SK-N-MC (cell line): Measurements from ENCODE around the gene ETV6.

ENCODE experiments used
- DNase-seq: peaks from one replicate; pipeline ENCODE4 v3.0.0-alpha.2; 2011; ENCODE audit warnings: low read depth, low spot score
- H3K27ac ChIP-seq: fragments of 200-600 bp; sonication (generic); 2 replicates; pipeline ENCODE4 v1.5.1; 2016; ENCODE audit warnings: mixed run types
- H3K36me3 ChIP-seq: fragments of 200-600 bp; sonication (generic); 2 replicates; pipeline ENCODE4 v1.6.1; 2017; ENCODE audit warnings: antibody characterized with exemption, low read length, mixed read lengths; ENCODE audit not compliant: insufficient read depth
- H3K4me3 ChIP-seq: fragments of 200-600 bp; sonication (generic); 2 replicates; pipeline ENCODE4 v1.5.1; 2016
- H3K9ac ChIP-seq: fragments of 200-600 bp; sonication (generic); 2 replicates; pipeline ENCODE4 v1.8.0; 2017; ENCODE audit warnings: mixed run types, mixed read lengths; ENCODE audit not compliant: insufficient read length
- H3K9me3 ChIP-seq: fragments of 200-600 bp; sonication (generic); 2 replicates; pipeline ENCODE4 v1.6.1; 2017; ENCODE audit warnings: low read depth, mild to moderate bottlenecking, antibody characterized with exemption, low read length, moderate library complexity, mixed read lengths
- EZH2 ChIP-seq: fragments of 200-600 bp; sonication (generic); IDR thresholded peaks from one replicate; pipeline ENCODE4 v1.6.1; 2017; ENCODE audit warnings: antibody characterized with exemption
- FOXP2 ChIP-seq: optimal IDR thresholded peaks from 2 replicates; pipeline ENCODE3; 2011; ENCODE audit warnings: mild to moderate bottlenecking, moderate library complexity; ENCODE audit not compliant: insufficient read depth; ENCODE audit errors: extremely low read length, control extremely low read depth
- POLR2AphosphoS5 ChIP-seq: IDR thresholded peaks from 2 replicates; pipeline ENCODE4 v1.6.1; 2012; ENCODE audit warnings: mild to moderate bottlenecking, low read depth, low read length, borderline replicate concordance

The ETV6 gene

GRCh38 chr12:11769723-11770514 lies 120.4 kb downstream of the ETV6 start:
- Histone ChIP-seq H3K36me3 (no peaks in the 10 kb centered on the region), H3K9ac (no peak overlapping the region), H3K4me3 (no peak overlapping the region), H3K9me3 (no peaks in the 10 kb centered on the region), H3K27ac (no peak overlapping the region)
- TF ChIP-seq FOXP2 (no peak), EZH2 (no peak), POLR2AphosphoS5 (no peak)
- DNase-seq: no peak

DNA sequence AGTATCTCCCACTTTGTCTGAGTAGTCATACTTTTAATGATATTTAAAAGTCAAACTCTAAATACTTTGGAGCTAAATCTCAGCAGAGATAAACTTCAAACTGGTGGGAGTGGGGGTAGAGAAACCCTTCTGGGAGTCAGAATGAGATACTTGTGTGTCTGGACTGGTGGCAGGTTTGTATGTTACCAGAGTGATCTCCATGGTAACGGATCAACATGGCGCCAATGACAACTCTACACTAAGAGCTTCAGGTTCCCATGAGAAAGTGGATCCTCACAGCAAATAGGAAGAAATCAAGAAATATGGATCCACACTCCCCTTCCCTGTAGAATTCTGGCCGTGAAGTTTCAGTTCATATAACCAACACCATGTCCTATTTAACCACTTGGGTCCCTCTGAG lies 121.9 kb downstream of the ETV6 start:
- no peaks in the 10 kb centered on the region for H3K9me3 ChIP-seq

GRCh38 chr12:11771895-11772502 lies 122.5 kb downstream of the ETV6 start:
- DNase-seq: no peak
- Histone ChIP-seq H3K36me3 (no peaks in the 10 kb centered on the region), H3K27ac (no peak overlapping the region), H3K4me3 (no peak overlapping the region), H3K9me3 (no peaks in the 10 kb centered on the region), H3K9ac (no peak overlapping the region)
- TF ChIP-seq FOXP2: no peak
- no peak for TF ChIP-seq EZH2
- no peak for TF ChIP-seq POLR2AphosphoS5

More for the DNA sequence above, 121.9 kb downstream of the ETV6 start:
- no peak for DNase-seq
- Histone ChIP-seq H3K27ac (no peak overlapping the region), H3K4me3 (no peak overlapping the region), H3K9ac (no peak overlapping the region), H3K36me3 (no peaks in the 10 kb centered on the region)
- no peak for TF ChIP-seq EZH2
- no peak for TF ChIP-seq FOXP2
- TF ChIP-seq POLR2AphosphoS5: no peak

DNA sequence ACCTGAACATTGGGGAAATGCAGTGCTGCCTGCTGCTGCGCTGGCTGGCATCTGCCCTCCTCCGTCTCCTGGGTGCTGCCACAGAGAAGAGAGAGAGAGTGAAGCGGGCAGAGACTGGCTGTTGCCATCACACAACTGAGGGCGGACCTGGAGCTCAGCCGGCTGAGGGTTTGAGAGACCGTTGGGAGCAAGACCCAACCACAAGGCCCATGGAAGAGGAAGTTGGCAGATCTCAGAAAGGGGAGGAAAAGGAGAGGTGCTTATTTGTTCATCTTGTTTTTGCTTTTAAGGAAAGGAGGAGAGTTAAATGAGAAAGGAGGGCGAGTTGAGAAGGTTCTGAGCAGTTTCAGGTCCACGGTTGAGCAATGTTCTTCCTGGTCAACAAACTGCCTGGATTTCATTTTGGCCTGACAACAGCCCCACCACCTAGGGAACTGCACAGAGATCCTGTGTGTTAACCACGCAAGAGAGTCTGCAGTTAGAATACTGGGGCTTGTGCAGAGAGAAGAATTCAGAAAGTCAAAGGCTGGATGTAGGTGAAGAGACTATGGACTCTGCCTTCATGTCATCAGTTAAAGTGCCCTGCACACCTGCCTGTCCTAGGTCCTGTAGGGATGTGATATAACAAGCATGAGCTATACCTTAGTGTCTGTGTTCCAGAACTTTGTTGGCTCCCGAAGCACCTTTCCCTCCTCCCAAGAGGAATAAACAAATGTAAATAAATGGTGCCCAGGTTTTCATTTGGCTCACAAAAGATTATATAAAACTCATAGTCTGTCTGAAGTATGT lies 124.6 kb downstream of the ETV6 start:
- Histone ChIP-seq H3K27ac (no peak overlapping the region), H3K36me3 (no peaks in the 10 kb centered on the region), H3K9ac (no peak overlapping the region), H3K4me3 (no peak overlapping the region), H3K9me3 (no peaks in the 10 kb centered on the region)
- TF ChIP-seq POLR2AphosphoS5 (no peak), FOXP2 (no peak), EZH2 (no peak)
- no peak for DNase-seq

DNA sequence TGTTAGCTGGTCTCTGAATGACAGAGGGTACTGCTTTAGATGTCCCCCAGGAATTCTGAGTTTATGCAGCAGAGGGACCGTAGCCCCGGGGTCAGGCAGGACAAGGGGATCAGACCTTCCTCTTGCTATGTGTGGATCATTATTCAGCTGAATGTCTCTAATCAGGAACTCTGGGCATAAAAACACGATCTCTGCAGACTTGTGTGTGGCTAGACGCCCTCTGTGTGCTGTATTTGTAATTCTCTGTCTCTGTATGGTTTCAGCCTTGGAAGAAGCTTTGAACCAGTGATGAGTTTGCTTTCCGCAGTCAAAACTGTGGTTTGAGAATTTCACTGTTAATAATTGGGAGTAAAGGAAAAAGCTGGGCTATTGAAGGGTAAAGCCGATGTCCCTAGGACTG lies 125.3 kb downstream of the ETV6 start:
- TF ChIP-seq EZH2 (no peak), POLR2AphosphoS5 (no peak), FOXP2 (no peak)
- Histone ChIP-seq H3K9ac (no peak overlapping the region), H3K27ac (no peak overlapping the region), H3K9me3 (no peaks in the 10 kb centered on the region), H3K36me3 (no peaks in the 10 kb centered on the region), H3K4me3 (no peak overlapping the region)
- DNase-seq: no peak

DNA sequence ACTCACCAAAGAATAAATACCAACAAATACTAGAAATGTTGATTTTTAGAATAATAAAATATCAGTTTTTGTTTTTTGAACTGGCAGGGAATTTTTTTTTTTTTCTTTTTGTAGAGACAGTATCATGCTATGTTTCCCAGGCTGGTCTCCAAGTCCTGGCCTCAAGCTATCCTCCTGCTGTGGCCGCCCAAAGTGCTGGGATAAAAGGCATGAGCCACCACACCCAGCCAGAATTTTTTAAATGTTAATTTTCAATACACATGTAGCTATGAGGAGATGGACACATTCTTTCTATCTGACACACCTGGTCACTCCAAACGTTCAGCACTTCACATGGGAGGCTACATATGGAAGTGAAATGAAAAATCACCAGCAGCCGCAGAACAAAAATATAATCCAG lies 126.8 kb downstream of the ETV6 start:
- no peak overlapping the region for H3K27ac ChIP-seq
- no peaks in the 10 kb centered on the region for H3K36me3 ChIP-seq

GRCh38 chr12:11777451-11777850 lies 128.0 kb downstream of the ETV6 start:
- H3K27ac ChIP-seq: no peak overlapping the region
- DNase-seq: no peak
- H3K36me3 ChIP-seq: no peaks in the 10 kb centered on the region
- H3K4me3 ChIP-seq: no peak overlapping the region
- TF ChIP-seq EZH2 (no peak), FOXP2 (no peak), POLR2AphosphoS5 (no peak)
- no peak overlapping the region for H3K9ac ChIP-seq
- H3K9me3 ChIP-seq: no peaks in the 10 kb centered on the region

More for the DNA sequence above, 126.8 kb downstream of the ETV6 start:
- no peaks in the 10 kb centered on the region for H3K9me3 ChIP-seq
- TF ChIP-seq EZH2 (no peak), POLR2AphosphoS5 (no peak), FOXP2 (no peak)
- no peak overlapping the region for H3K4me3 ChIP-seq
- DNase-seq: no peak
- no peak overlapping the region for H3K9ac ChIP-seq

DNA sequence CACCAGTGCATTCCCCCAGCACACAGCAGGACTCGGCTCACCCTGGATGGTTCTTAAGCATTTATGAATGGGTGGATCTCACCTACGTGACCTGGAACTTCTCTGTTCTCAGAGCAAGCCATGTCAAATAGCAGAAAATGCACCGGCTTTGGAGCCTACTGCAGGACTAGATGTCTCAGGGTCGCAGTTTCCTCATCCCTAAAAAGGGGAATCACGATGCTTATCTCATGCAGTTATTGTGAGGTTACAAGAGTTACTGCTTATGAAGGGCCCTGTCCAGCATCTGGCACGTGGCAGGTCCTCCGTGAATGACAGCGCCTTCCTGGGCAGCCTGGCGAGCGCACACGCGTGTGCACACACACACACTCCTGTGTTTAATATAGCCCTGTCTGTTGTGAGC lies 128.5 kb downstream of the ETV6 start:
- Histone ChIP-seq H3K27ac (no peak overlapping the region), H3K9me3 (no peaks in the 10 kb centered on the region), H3K36me3 (no peaks in the 10 kb centered on the region), H3K4me3 (no peak overlapping the region), H3K9ac (no peak overlapping the region)
- TF ChIP-seq FOXP2 (no peak), EZH2 (no peak), POLR2AphosphoS5 (no peak)
- no peak for DNase-seq
